Measurements from ENCODE around the gene GNG14. TPM values are rescaled to one million over a fixed set of nuclear protein-coding genes. Genes with fewer than 3 reads are reported as not detected.

The GNG14 gene
- total and polyA plus RNA-seq, 2 of the 4 experiments (the other 2 are of a cell fraction), result not detected

- no TSS peak for BruUV-seq (replicated peaks)
- no peak overlapping the region for H3K23ac ChIP-seq (ENCODE audit: low read depth, low read length)
- H3K79me1 ChIP-seq (ENCODE audit: low read depth in 1 of 2, low read length in 2 of 2), result peaks cover 0 to 7% of the 10 kb centered on the region in 2 experiments; a peak in 1 of 4 replicates
- H4K91ac ChIP-seq (ENCODE audit: insufficient read depth, low read depth, low read length), result no peak overlapping the region
- no peak overlapping the region for H3K56ac ChIP-seq (ENCODE audit: extremely low read depth, insufficient read depth, low read length)
- CTCF ChIA-PET, result no interaction called here
- H4K20me1 ChIP-seq (ENCODE audit: insufficient read depth, low read length), result no peaks in the 10 kb centered on the region
- no peak overlapping the region for H2AK5ac ChIP-seq (ENCODE audit: low read depth, low read length)
- no peak overlapping the region for H3K4ac ChIP-seq (ENCODE audit: low read depth, low read length)
- DNase-seq (no peak), ATAC-seq (ENCODE audit: low read depth) (no peak)
- no peak overlapping the region for H3K18ac ChIP-seq (ENCODE audit: low read depth, low read length)
- dilution Hi-C loops (cut with HindIII; ENCODE audit: low sequenced_read_pairs, unreplicated experiment), result no loop called here
- no peak overlapping the region for H3K4me3 ChIP-seq (ENCODE audit: insufficient read depth, low read depth, low read length)
- H3K4me2 ChIP-seq (ENCODE audit: low read depth, low read length), result no peak overlapping the region
- no peak overlapping the region for H2AK9ac ChIP-seq (replicated peaks; ENCODE audit: low read depth, low read length, poor library complexity)
- H3K27me3 ChIP-seq (ENCODE audit: control insufficient read depth, insufficient read depth, low read length), result no peaks in the 10 kb centered on the region
- no peaks in the 10 kb centered on the region for H3K9me3 ChIP-seq (ENCODE audit: control insufficient read depth, insufficient read depth, low read length)
- no peaks in the 10 kb centered on the region for H3K4me1 ChIP-seq (ENCODE audit: control insufficient read depth, insufficient read depth, low read length)
- intact Hi-C loops (cut with micrococcal nuclease), result no loop called here
- no peak overlapping the region for H2AFZ ChIP-seq (replicated peaks; ENCODE audit: low read length, poor library complexity)
- H3K36me3 ChIP-seq (ENCODE audit: control insufficient read depth, insufficient read depth, low read length), result 0 out of 2 replicates have a peak, but pooled peaks cover 2% of the 10 kb centered on the region
- H4K5ac ChIP-seq (ENCODE audit: low read depth, low read length), result no peak overlapping the region
- H3K9me1 ChIP-seq (ENCODE audit: insufficient read depth, low read length), result no peaks in the 10 kb centered on the region
- no peak overlapping the region for H3K27ac ChIP-seq (ENCODE audit: insufficient read depth, low read length)
- 95% methylated on average over 3 of the region's 12 CpGs; no CpG with 5 or more reads in 1 of the 2 experiments for WGBS, 2 experiments (ENCODE audit: extremely low coverage in 2 of 2, insufficient read length in 1 of 2)
- H2BK15ac ChIP-seq (ENCODE audit: low read depth, low read length), result no peak overlapping the region
- in situ Hi-C loops (cut with MboI; ENCODE audit: low sequenced_read_pairs), result no loop called here
- no peak overlapping the region for H3K14ac ChIP-seq (replicated peaks; ENCODE audit: low read depth, low read length)
- no peak overlapping the region for H2BK20ac ChIP-seq (ENCODE audit: low read depth, low read length)
- H4K8ac ChIP-seq (ENCODE audit: low read depth in 2 of 2, low read length in 2 of 2), result no peak overlapping the region
- no peak for TF ChIP-seq USF2 (IDR thresholded peaks at IDR 0.05; ENCODE audit: low read depth, low read length)
- no peak for TF ChIP-seq CTCF (conservative IDR thresholded peaks at IDR 0.05; ENCODE audit: low read depth, low read length)
- no peak for TF ChIP-seq CEBPB (IDR thresholded peaks at IDR 0.05; ENCODE audit: low read depth, low read length)
- no peak for TF ChIP-seq MAZ (IDR thresholded peaks at IDR 0.05; ENCODE audit: borderline replicate concordance, low read depth, low read length)
- TF ChIP-seq POLR2A (IDR thresholded peaks at IDR 0.05; ENCODE audit: low read depth, low read length), result no peak
- TF ChIP-seq FOS (IDR thresholded peaks at IDR 0.05; ENCODE audit: low read depth, low read length), result no peak
- no peak for TF ChIP-seq RCOR1 (IDR thresholded peaks at IDR 0.05; ENCODE audit: insufficient replicate concordance, low read length)
- no peak for TF ChIP-seq RFX5 (IDR thresholded peaks at IDR 0.05; ENCODE audit: low read depth, low read length)
- no peak for TF ChIP-seq MXI1 (IDR thresholded peaks at IDR 0.05; ENCODE audit: borderline replicate concordance, low read depth, low read length)
- no peak for TF ChIP-seq NFE2L2 (IDR thresholded peaks at IDR 0.05; ENCODE audit: low read depth, low read length)
- no peak overlapping the region for H2BK120ac ChIP-seq (ENCODE audit: low read depth, low read length)
- POLR2A ChIA-PET (ENCODE audit: unreplicated experiment), result no interaction called here
- no peak overlapping the region for H2BK5ac ChIP-seq (ENCODE audit: low read depth, low read length, poor library complexity, severe bottlenecking)
- no peak overlapping the region for H3K9ac ChIP-seq (ENCODE audit: low read depth, low read length)
Measured at GRCh38 chr19:12689012-12689411, 1.2 kb downstream of the GNG14 start.

Data from IMR-90 (cell line).